ENCODE measurements around the gene SLC35E2B.

- no peak for TF ChIP-seq POLR2A (IDR thresholded peaks at IDR 0.05)
- TF ChIP-seq EP300 (IDR thresholded peaks at IDR 0.05) = no peak
- TF ChIP-seq CTCF (IDR thresholded peaks at IDR 0.05) = no peak
These were observed 26.1 kb downstream of the SLC35E2B start for GRCh38 chr1:1666526-1666925.
